ENCODE results near the gene CNEP1R1. TPM values are rescaled to one million over a fixed set of nuclear protein-coding genes. Genes with fewer than 3 reads are reported as not detected.

CNEP1R1 gene
- total RNA-seq, 1 experiment from 2014 or later, result 17.9 TPM

DNA sequence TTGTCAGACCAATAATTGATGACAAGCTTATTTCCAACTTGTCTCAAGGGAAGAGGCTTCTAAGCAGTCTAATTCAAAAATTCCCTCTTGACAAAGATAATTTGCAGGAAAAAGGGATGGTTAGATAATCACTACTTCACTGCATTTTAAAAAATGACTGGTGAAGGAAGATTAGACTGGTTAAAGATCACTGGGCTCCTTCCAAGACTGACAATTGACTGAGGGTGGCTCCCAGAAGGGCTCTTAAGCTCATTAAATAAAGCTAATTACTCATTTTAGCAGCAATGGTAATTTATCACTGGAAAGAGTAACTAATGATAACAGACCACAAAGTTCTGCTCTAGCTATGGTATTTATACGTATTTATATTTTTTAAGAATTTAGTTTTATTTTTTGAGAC is 36.3 kb downstream of the CNEP1R1 start:
- DNase-seq (ENCODE audit: low read depth), result no peak

DNA sequence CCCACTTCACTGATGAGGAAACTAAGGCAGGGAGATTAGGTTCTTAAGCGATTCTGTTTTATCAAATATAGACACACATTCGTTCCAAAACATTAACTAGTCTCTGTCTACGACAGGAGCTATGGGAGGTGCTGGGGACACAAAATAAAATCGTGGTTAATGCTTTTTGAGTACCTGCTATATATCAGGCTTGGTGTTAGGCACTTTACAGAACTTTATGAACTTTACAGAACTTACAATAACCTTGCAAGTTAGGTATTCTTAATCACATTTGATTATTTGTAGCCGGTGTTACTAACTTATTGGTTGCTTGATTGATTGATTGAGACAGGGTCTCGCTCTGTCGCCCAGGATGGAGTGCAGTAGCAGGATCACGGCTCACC is 40.2 kb downstream of the CNEP1R1 start:
- DNase-seq (ENCODE audit: low read depth), result no peak

DNA sequence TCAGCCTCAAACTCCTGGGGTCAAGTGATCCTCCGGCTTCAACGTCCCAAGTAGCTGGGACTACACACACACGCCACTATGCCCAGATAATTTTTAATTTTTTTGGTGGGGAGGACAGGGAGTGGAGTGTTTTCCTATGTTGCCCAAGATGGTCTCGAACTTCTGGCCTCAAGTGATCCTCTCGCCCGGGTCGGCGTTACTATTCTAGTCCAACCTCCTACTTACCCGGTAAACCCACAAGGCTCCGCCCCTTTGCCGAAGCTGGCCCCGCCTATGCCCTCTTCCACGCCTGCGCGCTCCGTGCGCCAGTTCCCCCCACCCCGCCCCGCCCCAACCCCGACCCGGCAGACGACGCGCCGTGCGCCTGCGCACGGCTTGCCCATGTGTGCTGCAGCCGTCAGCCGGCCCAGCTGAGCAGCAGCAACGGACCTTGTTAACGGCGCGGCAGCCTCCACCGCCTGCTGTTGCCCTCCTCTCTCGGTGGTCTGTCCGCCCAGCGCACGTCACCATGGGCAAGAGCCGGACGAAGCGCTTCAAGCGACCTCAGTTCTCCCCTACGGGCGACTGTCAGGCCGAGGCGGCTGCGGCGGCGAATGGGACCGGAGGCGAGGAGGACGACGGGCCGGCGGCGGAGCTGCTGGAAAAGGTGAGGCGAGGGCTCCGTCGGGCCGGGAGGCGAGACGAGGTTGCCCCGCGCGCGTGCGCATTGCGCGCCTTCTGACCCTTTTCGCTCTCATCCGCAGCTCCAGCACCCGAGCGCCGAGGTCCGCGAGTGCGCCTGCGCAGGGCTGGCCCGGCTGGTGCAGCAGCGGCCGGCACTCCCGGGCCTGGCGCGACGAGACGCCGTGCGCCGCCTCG is 40.8 kb downstream of the CNEP1R1 start, which contains the start of gene HEATR3:
Gene HEATR3 (plus strand): TSS at position 347 of the 858 bp plus-strand sequence. CDS start 162 bp downstream, at position 509.
- peak; percentile 84 for DNase-seq (ENCODE audit: low read depth)

DNA sequence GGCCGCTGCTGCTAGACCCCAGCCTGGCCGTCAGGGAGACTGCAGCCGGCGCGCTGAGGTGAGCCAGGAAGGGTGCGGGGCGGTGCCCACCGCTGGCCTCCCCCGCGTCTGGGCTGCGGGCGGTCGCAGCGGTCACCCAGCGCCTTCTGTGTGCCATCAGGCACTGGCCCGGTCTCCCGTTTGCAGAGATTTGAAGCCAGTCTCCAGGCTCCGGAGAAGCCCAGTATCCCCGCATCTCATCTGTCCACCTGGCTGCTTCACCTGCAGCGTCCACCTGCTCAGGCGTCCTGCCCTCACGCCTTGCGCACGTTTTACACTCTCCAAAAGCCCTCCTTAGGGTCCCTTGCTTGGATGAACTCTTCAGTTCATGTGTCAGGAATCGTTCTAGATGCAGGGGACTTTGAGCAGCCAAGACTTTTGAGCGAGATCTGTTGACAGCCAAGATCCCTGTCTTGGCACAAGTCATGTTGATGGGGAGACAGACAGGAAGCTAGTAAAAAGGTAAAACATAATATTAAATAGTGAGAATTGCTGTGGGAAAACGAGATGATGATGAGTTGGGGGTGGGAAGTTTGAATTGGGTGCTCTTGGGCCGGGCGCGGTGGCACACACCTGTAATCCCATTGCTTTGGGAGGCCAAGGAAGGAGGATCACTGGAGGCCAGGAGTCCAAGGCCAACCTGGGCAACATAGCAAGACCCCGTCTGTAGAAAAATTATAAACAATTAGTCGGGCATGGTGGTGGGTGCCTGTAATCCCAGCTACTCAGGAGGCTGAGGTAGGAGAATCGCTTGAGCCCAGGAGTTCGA is 41.7 kb downstream of the CNEP1R1 start:
- no peak for DNase-seq (ENCODE audit: low read depth)

DNA sequence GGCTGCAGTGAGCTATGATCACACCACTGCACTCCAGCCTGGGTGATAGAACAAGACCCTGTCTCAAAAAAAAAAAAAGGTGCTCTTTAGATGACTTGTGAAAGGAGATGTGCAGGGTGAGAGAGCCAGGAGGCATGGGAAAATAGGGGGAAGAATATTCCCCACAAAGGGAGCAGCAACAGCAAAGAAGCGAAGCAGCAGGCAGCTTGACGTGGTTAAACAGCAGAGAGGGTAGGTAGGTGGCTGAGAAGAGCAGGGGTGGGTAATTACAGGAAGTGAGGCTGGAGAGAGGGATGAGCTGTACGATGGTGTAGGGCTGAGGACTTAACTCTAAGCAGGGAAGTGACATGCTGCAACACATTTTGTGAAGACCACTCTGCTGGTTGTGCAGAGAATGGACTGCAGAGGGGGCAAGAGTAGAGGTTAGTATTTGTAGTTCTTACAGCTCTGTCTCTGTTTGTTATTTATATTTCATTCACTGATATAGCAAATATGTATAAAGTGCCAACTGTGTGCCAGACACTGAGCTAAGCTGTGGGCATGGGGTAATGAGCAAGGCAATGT is 42.3 kb downstream of the CNEP1R1 start:
- peak; percentile 67 for DNase-seq (ENCODE audit: low read depth)

DNA sequence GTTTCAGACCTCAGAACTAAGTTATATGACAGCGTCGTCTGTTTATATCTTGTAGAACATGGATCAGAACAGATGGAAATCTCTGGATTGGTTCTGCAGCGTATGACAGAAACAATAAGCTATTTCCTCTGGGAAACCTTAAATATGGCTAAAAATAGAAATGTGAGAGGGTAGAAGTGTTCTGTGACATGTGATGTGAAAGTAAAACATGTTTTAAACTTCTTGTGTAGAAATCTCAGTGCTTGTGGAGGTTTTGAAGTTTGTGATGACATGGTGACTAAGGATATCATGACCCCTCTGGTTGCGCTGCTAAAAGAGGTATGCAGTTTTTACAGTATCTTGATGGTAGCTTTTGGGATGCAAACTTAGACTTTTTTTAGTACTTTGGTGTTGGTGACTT is 43.5 kb downstream of the CNEP1R1 start:
- DNase-seq (ENCODE audit: low read depth), result no peak

- DNase-seq (ENCODE audit: low read depth), result no peak
Measured at GRCh38 chr16:50069060-50069459, 44.0 kb downstream of the CNEP1R1 start.

DNA sequence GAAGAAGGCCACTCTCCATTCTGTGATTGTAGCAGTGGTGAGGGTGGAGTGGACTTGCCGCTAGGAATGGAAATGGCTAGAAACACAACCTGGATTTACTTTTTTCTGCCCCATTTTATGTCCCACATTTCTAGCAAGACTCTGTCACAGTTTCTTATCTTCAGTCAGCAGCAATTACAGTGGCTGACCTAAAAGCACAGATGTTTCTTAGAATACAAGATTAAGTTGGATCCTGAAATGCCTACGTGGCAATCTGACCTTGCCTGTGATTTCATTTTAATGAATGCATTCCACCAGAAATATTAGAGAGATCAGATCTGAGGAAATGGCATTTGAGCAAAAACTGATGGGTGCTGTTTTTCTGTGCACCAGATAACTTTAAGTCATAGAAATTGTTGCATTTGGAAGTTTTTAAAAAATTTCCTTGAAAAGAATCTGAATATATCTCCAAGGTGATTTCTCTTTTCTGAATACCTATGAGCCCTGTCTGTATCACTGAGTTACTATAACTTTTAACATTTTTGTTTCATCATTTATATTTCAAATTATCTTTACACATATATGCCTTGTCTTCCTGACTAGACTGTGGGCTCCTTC is 46.1 kb downstream of the CNEP1R1 start:
- DNase-seq (ENCODE audit: low read depth), result no peak

DNA sequence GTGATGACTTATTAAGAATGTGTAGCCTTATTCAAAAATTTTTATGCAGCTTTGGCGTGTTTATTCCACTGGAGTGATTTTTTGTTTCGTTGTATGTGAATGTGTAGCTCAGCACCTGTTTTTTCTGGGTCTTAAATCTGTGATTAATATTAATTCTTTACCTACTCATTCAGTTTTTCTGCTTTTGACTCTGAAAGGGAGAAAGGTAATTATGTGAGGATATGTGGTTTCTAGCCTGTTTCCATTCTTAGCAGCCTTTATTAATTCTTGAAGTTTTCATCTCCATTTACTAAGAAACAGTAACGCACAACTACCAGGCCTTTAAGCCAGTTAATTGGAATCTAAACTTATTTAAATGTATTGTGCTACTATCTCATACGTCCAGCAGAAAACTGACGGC is 47.7 kb downstream of the CNEP1R1 start:
- no peak for DNase-seq (ENCODE audit: low read depth)

- no peak for DNase-seq (ENCODE audit: low read depth)
Measured at GRCh38 chr16:50079397-50080140, 54.5 kb downstream of the CNEP1R1 start.

DNA sequence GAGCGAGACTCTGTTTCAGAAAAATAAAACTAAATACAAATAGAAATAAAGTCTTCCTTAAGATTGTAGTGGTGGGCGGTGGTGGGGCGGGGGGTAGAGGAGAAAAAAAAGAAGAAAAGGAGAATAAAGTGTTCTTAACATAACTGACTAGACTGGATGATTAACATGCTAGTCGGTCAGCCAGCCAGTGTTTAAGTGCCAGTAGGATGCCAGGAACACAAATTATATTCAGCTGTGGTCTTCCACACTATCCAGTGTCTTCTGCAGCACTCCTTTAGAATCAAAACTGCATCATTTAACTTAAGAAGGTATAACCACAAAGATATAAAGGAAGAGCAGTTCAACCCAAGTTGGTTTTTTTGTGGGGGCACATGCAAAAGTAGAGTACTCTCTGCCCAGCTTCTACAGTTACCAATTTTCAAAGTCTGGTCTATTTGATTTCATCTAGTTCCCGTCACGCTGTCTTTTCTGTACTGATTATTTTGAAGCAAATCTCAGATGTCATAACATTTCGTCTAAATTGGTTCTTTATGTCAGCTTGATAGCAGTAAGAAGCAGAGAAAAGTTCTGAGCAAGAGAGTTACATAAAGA is 56.5 kb downstream of the CNEP1R1 start:
- no peak for DNase-seq (ENCODE audit: low read depth)

- DNase-seq (ENCODE audit: low read depth), result no peak
Measured at GRCh38 chr16:50083996-50084395, 59.0 kb downstream of the CNEP1R1 start.

DNA sequence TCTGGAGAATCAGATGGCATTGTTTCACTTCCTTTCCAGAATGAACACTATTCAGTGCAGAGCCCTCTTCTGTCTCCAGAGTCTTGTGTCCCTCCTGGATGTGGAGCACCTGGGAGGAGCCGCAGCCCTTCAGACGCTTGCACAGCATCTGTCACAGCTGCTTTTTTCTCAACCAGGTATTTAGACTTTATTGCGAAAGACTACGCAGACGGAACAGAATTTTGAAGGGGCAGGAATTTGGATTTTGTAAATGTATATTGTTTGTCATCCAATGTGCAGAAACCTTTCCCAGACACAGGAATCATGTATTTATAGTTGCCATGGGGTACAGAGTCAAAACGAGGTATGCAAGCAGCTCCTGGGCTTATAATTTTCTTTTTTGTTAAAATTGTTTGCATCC is 61.2 kb downstream of the CNEP1R1 start:
- DNase-seq (ENCODE audit: low read depth), result no peak

Small RNA genes lying within 50 kb of the gene (small RNA-seq; reads per million reads assigned to genes)
- gene RF00017, result not detected

Other genes starting within 250 kb of the CNEP1R1 start
- not detected in 2 replicates for gene ZNF423, start 169.1 kb upstream of the CNEP1R1 start, total RNA-seq (2014; rRNA removed; shearing (Covaris generic))
- gene HEATR3, start 40.7 kb downstream of the CNEP1R1 start, total RNA-seq (2014; rRNA removed; shearing (Covaris generic)), result 24.5 and 27.0 TPM in 2 replicates
- gene TENT4B, start 128.1 kb downstream of the CNEP1R1 start, total RNA-seq (2014; rRNA removed; shearing (Covaris generic)), result 8.3 and 11.7 TPM in 2 replicates
- 38.8 and 53.7 TPM in 2 replicates for gene ADCY7, start 241.3 kb downstream of the CNEP1R1 start, total RNA-seq (2014; rRNA removed; shearing (Covaris generic))